Testis (tissue), 2 donors: ENCODE data around the gene ZNF516.

Experiments
- CTCF ChIP-seq, 3 experiments: fragments of 450-650 bp in 2 of 3; fragments of 200-600 bp in 1 of 3; sonication (generic) in 1 of 3; IDR thresholded peaks; one replicate each; pipeline ENCODE4 v1.5.1; 2016 to 2019; ENCODE audit warnings: antibody characterized with exemption in 3 of 3, mild to moderate bottlenecking in 2 of 3, moderate library complexity in 1 of 3
- POLR2A ChIP-seq: fragments of 450-650 bp; IDR thresholded peaks from one replicate; pipeline ENCODE4 v1.6.1; 2017; ENCODE audit warnings: antibody characterized with exemption, mild to moderate bottlenecking, moderate library complexity

DNA sequence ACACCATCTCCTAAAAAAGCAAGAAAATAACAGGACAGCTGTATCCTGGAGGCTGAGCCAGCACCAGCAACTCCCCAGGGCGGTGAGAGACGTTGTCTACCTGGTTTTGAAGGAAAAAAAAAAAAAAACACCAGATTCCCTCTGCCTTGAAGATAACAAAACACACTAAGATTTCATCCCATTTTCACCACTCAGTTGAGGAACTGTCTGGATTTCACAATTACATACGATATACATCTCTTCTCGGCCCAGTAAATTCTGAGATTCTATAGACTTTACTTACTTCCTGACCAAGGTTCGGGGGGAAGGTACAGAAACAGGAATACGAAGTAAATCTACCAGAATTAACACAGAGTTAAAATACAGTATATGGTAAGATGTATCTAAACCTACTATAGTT, 8.5 kb downstream of the ZNF516 start:
- no peak for TF ChIP-seq POLR2A
- no peak for TF ChIP-seq CTCF (IDR thresholded peaks at IDR 0.05)
